ENCODE results near the gene NIPBL.

DNA sequence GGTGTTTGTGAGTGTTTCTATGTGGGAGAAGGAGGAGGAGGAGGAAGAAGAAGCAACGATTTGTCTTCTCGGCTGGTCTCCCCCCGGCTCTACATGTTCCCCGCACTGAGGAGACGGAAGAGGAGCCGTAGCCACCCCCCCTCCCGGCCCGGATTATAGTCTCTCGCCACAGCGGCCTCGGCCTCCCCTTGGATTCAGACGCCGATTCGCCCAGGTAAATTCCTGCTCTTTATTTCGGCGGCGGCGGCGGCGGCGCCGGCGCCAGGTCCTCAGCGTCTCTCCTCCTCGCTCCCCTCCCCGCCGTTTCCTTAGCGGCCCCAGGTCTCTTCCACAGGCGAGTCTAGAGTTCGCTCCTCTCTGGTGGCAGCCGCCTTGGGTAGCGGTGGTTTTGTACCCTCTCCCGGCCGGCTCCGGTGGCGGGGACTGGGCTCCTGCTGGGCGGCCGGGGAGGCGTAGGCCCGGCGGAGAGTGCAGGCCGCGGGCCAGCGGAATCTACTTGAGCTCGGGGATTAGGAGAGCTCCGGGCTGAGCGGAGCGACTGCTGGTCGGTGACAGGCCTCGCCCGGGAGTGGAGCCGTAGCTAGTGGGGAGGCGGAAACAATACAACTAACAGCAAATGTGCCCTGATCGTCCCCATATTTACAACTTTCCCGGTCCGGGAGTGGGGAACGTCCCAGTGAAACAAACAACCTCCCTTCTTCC is 547 bp downstream of the NIPBL start:
- no peak for TF ChIP-seq MAX (IDR thresholded peaks at IDR 0.05)
- TF ChIP-seq POLR2AphosphoS5 (IDR thresholded peaks at IDR 0.05; ENCODE audit: low read depth, low read length): no peak
- TF ChIP-seq, protein P1, sequence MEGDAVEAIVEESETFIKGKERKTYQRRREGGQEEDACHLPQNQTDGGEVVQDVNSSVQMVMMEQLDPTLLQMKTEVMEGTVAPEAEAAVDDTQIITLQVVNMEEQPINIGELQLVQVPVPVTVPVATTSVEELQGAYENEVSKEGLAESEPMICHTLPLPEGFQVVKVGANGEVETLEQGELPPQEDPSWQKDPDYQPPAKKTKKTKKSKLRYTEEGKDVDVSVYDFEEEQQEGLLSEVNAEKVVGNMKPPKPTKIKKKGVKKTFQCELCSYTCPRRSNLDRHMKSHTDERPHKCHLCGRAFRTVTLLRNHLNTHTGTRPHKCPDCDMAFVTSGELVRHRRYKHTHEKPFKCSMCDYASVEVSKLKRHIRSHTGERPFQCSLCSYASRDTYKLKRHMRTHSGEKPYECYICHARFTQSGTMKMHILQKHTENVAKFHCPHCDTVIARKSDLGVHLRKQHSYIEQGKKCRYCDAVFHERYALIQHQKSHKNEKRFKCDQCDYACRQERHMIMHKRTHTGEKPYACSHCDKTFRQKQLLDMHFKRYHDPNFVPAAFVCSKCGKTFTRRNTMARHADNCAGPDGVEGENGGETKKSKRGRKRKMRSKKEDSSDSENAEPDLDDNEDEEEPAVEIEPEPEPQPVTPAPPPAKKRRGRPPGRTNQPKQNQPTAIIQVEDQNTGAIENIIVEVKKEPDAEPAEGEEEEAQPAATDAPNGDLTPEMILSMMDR (IDR thresholded peaks at IDR 0.05 in 2 of 3, conservative IDR thresholded peaks at IDR 0.05 in 1 of 3; ENCODE audit: borderline replicate concordance in 1 of 3, insufficient read depth in 1 of 3, low read depth in 2 of 3, low read length in 2 of 3): no peak
- TF ChIP-seq, protein P2, sequence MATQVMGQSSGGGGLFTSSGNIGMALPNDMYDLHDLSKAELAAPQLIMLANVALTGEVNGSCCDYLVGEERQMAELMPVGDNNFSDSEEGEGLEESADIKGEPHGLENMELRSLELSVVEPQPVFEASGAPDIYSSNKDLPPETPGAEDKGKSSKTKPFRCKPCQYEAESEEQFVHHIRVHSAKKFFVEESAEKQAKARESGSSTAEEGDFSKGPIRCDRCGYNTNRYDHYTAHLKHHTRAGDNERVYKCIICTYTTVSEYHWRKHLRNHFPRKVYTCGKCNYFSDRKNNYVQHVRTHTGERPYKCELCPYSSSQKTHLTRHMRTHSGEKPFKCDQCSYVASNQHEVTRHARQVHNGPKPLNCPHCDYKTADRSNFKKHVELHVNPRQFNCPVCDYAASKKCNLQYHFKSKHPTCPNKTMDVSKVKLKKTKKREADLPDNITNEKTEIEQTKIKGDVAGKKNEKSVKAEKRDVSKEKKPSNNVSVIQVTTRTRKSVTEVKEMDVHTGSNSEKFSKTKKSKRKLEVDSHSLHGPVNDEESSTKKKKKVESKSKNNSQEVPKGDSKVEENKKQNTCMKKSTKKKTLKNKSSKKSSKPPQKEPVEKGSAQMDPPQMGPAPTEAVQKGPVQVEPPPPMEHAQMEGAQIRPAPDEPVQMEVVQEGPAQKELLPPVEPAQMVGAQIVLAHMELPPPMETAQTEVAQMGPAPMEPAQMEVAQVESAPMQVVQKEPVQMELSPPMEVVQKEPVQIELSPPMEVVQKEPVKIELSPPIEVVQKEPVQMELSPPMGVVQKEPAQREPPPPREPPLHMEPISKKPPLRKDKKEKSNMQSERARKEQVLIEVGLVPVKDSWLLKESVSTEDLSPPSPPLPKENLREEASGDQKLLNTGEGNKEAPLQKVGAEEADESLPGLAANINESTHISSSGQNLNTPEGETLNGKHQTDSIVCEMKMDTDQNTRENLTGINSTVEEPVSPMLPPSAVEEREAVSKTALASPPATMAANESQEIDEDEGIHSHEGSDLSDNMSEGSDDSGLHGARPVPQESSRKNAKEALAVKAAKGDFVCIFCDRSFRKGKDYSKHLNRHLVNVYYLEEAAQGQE (IDR thresholded peaks at IDR 0.05; ENCODE audit: low read depth): no peak
- TF ChIP-seq, protein P3, sequence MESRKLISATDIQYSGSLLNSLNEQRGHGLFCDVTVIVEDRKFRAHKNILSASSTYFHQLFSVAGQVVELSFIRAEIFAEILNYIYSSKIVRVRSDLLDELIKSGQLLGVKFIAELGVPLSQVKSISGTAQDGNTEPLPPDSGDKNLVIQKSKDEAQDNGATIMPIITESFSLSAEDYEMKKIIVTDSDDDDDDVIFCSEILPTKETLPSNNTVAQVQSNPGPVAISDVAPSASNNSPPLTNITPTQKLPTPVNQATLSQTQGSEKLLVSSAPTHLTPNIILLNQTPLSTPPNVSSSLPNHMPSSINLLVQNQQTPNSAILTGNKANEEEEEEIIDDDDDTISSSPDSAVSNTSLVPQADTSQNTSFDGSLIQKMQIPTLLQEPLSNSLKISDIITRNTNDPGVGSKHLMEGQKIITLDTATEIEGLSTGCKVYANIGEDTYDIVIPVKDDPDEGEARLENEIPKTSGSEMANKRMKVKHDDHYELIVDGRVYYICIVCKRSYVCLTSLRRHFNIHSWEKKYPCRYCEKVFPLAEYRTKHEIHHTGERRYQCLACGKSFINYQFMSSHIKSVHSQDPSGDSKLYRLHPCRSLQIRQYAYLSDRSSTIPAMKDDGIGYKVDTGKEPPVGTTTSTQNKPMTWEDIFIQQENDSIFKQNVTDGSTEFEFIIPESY (IDR thresholded peaks at IDR 0.05; ENCODE audit: extremely low read depth, insufficient replicate concordance, low read length): no peak
- TF ChIP-seq EZH2 (IDR thresholded peaks at IDR 0.05): no peak
- TF ChIP-seq EZH2phosphoT487 (IDR thresholded peaks at IDR 0.05; ENCODE audit: borderline replicate concordance): no peak
- no peak for TF ChIP-seq SIN3A (IDR thresholded peaks at IDR 0.05; ENCODE audit: low read depth)
- TF ChIP-seq POLR2A (IDR thresholded peaks at IDR 0.05; ENCODE audit: borderline replicate concordance, extremely low read depth, insufficient read depth, insufficient read length): no peak
- TF ChIP-seq SP1 (IDR thresholded peaks at IDR 0.05; ENCODE audit: low read depth): no peak
- TF ChIP-seq RAD21 (IDR thresholded peaks at IDR 0.05; ENCODE audit: low read depth): no peak
